Measurements from ENCODE around the gene TMEM63C.

DNA sequence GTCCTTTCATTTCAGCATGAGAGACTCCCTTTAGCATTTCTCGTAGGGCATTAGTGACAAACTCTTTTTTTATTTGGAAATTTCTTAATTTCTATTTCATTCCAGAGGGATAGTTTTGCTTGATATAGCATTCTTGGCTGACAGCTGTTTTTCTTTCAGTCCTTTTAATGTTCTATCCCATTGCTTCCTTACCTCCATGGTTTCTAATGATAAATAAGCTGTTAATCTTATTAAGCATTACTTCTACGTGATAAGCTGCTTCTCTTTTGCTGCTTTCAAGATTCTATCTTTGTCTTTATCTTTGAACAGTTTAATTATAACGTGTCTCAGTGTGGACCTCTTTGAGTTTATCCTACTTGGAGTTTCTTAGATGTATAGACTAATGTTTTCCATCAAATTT, 11.6 kb upstream of the TMEM63C start:
- TF ChIP-seq, protein P1, sequence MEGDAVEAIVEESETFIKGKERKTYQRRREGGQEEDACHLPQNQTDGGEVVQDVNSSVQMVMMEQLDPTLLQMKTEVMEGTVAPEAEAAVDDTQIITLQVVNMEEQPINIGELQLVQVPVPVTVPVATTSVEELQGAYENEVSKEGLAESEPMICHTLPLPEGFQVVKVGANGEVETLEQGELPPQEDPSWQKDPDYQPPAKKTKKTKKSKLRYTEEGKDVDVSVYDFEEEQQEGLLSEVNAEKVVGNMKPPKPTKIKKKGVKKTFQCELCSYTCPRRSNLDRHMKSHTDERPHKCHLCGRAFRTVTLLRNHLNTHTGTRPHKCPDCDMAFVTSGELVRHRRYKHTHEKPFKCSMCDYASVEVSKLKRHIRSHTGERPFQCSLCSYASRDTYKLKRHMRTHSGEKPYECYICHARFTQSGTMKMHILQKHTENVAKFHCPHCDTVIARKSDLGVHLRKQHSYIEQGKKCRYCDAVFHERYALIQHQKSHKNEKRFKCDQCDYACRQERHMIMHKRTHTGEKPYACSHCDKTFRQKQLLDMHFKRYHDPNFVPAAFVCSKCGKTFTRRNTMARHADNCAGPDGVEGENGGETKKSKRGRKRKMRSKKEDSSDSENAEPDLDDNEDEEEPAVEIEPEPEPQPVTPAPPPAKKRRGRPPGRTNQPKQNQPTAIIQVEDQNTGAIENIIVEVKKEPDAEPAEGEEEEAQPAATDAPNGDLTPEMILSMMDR (IDR thresholded peaks at IDR 0.05; ENCODE audit: low read depth, low read length): no peak
- TF ChIP-seq EZH2phosphoT487 (IDR thresholded peaks at IDR 0.05; ENCODE audit: low read depth): no peak
